SK-N-SH (cell line): ENCODE results near the gene NPHS2. TPM values are rescaled to one million over a fixed set of nuclear protein-coding genes. Genes with fewer than 3 reads are reported as not detected.

Experiments used
- CTCF ChIA-PET: fragments of 300-600, 350-600 bp; formaldehyde crosslinking; extraction: SDS; loops from one replicate; lab custom pipeline; 2021; lab: Yijun Ruan, JAX
- POLR2A ChIA-PET: fragments of 350-600 bp; sonication (Branson Sonifier 250); formaldehyde crosslinking; extraction: SDS; loops from one replicate; lab custom pipeline; 2020; ENCODE audit warnings: antibody characterized with exemption, inconsistent platforms; lab: Yijun Ruan, JAX
- DNase-seq: peaks from one replicate; pipeline ENCODE4 v3.0.0; 2012
- H2AFZ ChIP-seq: fragments of 200-600 bp; sonication (generic); 2 replicates; pipeline ENCODE4 v1.8.1; 2016; ENCODE audit warnings: antibody characterized with exemption, mild to moderate bottlenecking, low read depth
- H3F3A ChIP-seq: fragments of 200-600 bp; sonication (generic); replicated peaks from 2 replicates; pipeline ENCODE3; 2016; ENCODE audit warnings: antibody characterized with exemption, mild to moderate bottlenecking; ENCODE audit not compliant: insufficient read depth
- H3K27ac ChIP-seq, 2 experiments: fragments of 200-500 bp in 1 of 2; fragments of 200-600 bp in 1 of 2; sonication (Bioruptor generic) in 1 of 2; sonication (generic), shearing (Covaris generic) in 1 of 2; 2 replicates each; pipeline versions ENCODE4 v1.5.1 to v1.6.1; 2014 to 2016; ENCODE audit warnings: low read depth in 2 of 2, inconsistent platforms in 1 of 2, low read length in 1 of 2, mild to moderate bottlenecking in 1 of 2, mixed read lengths in 1 of 2
- H3K27me3 ChIP-seq: fragments of 200-600 bp; sonication (generic), shearing (Covaris generic); 2 replicates; pipeline ENCODE4 v1.6.1; 2016; ENCODE audit warnings: mixed run types; ENCODE audit not compliant: insufficient read depth
- H3K36me3 ChIP-seq, 2 experiments: fragments of 200-500 bp in 1 of 2; fragments of 200-600 bp in 1 of 2; sonication (Bioruptor generic) in 1 of 2; sonication (generic) in 1 of 2; replicated peaks in 1 of 2; 2 replicates each; pipeline versions ENCODE3 to v1.5.1; 2014 to 2016; ENCODE audit warnings: low read length in 1 of 2, mild to moderate bottlenecking in 1 of 2; ENCODE audit not compliant: insufficient read depth in 2 of 2, control insufficient read depth in 1 of 2
- H3K4me1 ChIP-seq, 2 experiments: fragments of 200-500 bp in 1 of 2; fragments of 200-600 bp in 1 of 2; sonication (Bioruptor generic) in 1 of 2; sonication (generic), shearing (Covaris generic) in 1 of 2; 2 replicates each; pipeline versions ENCODE4 v1.5.1 to v1.6.1; 2014 to 2016; ENCODE audit warnings: low read depth in 1 of 2, low read length in 1 of 2, mixed run types in 1 of 2; ENCODE audit not compliant: insufficient read depth in 2 of 2, control insufficient read depth in 1 of 2
- H3K4me2 ChIP-seq: fragments of 200-600 bp; sonication (generic), shearing (Covaris generic); 2 replicates; pipeline ENCODE4 v1.6.1; 2017; ENCODE audit warnings: mixed run types
- H3K4me3 ChIP-seq, 2 experiments: fragments of 200-500 bp in 1 of 2; fragments of 200-600 bp in 1 of 2; sonication (Bioruptor generic) in 1 of 2; sonication (generic), shearing (Covaris generic) in 1 of 2; 2 replicates each; pipeline versions ENCODE4 v1.5.1 to v1.8.1; 2014 to 2016; ENCODE audit warnings: low read depth in 2 of 2, inconsistent platforms in 1 of 2, low read length in 1 of 2, mild to moderate bottlenecking in 1 of 2, mixed read lengths in 1 of 2, moderate library complexity in 1 of 2
- H3K79me2 ChIP-seq: fragments of 200-600 bp; sonication (generic); 2 replicates; pipeline ENCODE4 v1.8.1; 2017; ENCODE audit warnings: mild to moderate bottlenecking; ENCODE audit not compliant: insufficient read depth
- H3K9ac ChIP-seq: fragments of 200-600 bp; sonication (generic); 2 replicates; pipeline ENCODE4 v1.6.1; 2017; ENCODE audit warnings: mixed run types
- H3K9me2 ChIP-seq: fragments of 200-600 bp; sonication (generic); 2 replicates; pipeline ENCODE4 v1.6.1; 2017; ENCODE audit warnings: mixed run types
- H3K9me3 ChIP-seq: fragments of 200-600 bp; sonication (generic); 2 replicates; pipeline ENCODE4 v1.6.1; 2017; ENCODE audit warnings: mixed run types, mild to moderate bottlenecking, moderate library complexity
- H4K20me1 ChIP-seq: fragments of 200-600 bp; sonication (generic); 2 replicates; pipeline ENCODE4 v1.6.1; 2017; ENCODE audit warnings: mild to moderate bottlenecking, mixed run types; ENCODE audit not compliant: insufficient read depth
- CHD2 ChIP-seq: fragments of 150-350 bp; IDR thresholded peaks from 2 replicates; pipeline ENCODE4 v1.6.1; 2018; ENCODE audit warnings: low read length; ENCODE audit not compliant: partially characterized antibody
- ELF1 ChIP-seq: IDR thresholded peaks from 2 replicates; pipeline ENCODE4 v1.4.0; 2012
- FOXJ3 ChIP-seq: sonication (generic); formaldehyde crosslinking; IDR thresholded peaks from 2 replicates; pipeline ENCODE4 v1.5.1; 2020; ENCODE audit warnings: mild to moderate bottlenecking, missing genetic modification reagents
- GABPA ChIP-seq: IDR thresholded peaks from 2 replicates; pipeline ENCODE4 v1.4.0; 2012; ENCODE audit warnings: low read depth, mild to moderate bottlenecking
- GATA2 ChIP-seq: sonication (generic); formaldehyde crosslinking; IDR thresholded peaks from 2 replicates; pipeline ENCODE4 v1.5.0; 2020; ENCODE audit warnings: mild to moderate bottlenecking, missing genetic modification reagents
- JUND ChIP-seq: IDR thresholded peaks from 2 replicates; pipeline ENCODE4 v1.4.0; 2012
- MEF2A ChIP-seq: IDR thresholded peaks from 2 replicates; pipeline ENCODE4 v1.4.0; 2012; ENCODE audit warnings: low read depth, borderline replicate concordance
- MXI1 ChIP-seq: IDR thresholded peaks from 2 replicates; pipeline ENCODE4 v1.6.1; 2012; ENCODE audit warnings: mild to moderate bottlenecking, low read depth, low read length, improper control_type of control experiment
- NRF1 ChIP-seq: IDR thresholded peaks from 2 replicates; pipeline ENCODE4 v1.6.1; 2012; ENCODE audit warnings: low read depth, mild to moderate bottlenecking, low read length
- RAD21 ChIP-seq: IDR thresholded peaks from 2 replicates; pipeline ENCODE4 v1.6.1; 2012; ENCODE audit warnings: mild to moderate bottlenecking, low read length
- RXRA ChIP-seq: IDR thresholded peaks from 2 replicates; pipeline ENCODE4 v1.4.0; 2012; ENCODE audit warnings: low read depth, mild to moderate bottlenecking, borderline replicate concordance
- SMC3 ChIP-seq: IDR thresholded peaks from 2 replicates; pipeline ENCODE4 v1.6.1; 2012; ENCODE audit warnings: low read depth, low read length, improper control_type of control experiment
- TCF12 ChIP-seq: IDR thresholded peaks from 2 replicates; pipeline ENCODE4 v1.4.0; 2012
- TEAD4 ChIP-seq: IDR thresholded peaks from 2 replicates; pipeline ENCODE4 v1.4.0; 2012; ENCODE audit warnings: mild to moderate bottlenecking, borderline replicate concordance; ENCODE audit not compliant: insufficient read depth
- YY1 ChIP-seq: IDR thresholded peaks from 2 replicates; pipeline ENCODE4 v1.4.0; 2012; ENCODE audit warnings: low read depth, mild to moderate bottlenecking
- WGBS: methylation state at CpG from one replicate; pipeline ENCODE4 v1.1.6; 2017; ENCODE audit warnings: low lambda C conversion rate; 5-methylcytosine and 5-hydroxymethylcytosine counted together
- polyA plus RNA-seq, 3 experiments: library from polyadenylated mRNA; depleted of rRNA; stranded (reverse); fragments of >200 nt; gene quantifications; 2 replicates each; pipeline ENCODE4 v1.2.3, GENCODE V29; 2012
- TF ChIP-seq, protein P1 (sequence below): IDR thresholded peaks from 2 replicates; pipeline ENCODE4 v1.6.1; 2012; ENCODE audit warnings: mild to moderate bottlenecking, low read depth, low read length, moderate library complexity
- TF ChIP-seq, protein P2 (sequence below): IDR thresholded peaks from 2 replicates; pipeline ENCODE4; 2012
- TF ChIP-seq, protein P3 (sequence below): fragments of 150-350 bp; IDR thresholded peaks from 2 replicates; pipeline ENCODE4 v1.6.1; 2016; ENCODE audit warnings: mild to moderate bottlenecking, low read depth, low read length
- TF ChIP-seq, protein P4 (sequence below): IDR thresholded peaks from 2 replicates; pipeline ENCODE4 v1.4.0; 2012; ENCODE audit warnings: low read depth, borderline replicate concordance
- TF ChIP-seq, protein P5 (sequence below): fragments of 200-600 bp; sonication (generic); IDR thresholded peaks from 2 replicates; pipeline ENCODE4 v1.6.1; 2017; ENCODE audit warnings: antibody characterized with exemption, mild to moderate bottlenecking, moderate library complexity

The NPHS2 gene
- polyA plus RNA-seq, 1 of the 3 experiments (the other 2 are of a cell fraction), result not detected

DNA sequence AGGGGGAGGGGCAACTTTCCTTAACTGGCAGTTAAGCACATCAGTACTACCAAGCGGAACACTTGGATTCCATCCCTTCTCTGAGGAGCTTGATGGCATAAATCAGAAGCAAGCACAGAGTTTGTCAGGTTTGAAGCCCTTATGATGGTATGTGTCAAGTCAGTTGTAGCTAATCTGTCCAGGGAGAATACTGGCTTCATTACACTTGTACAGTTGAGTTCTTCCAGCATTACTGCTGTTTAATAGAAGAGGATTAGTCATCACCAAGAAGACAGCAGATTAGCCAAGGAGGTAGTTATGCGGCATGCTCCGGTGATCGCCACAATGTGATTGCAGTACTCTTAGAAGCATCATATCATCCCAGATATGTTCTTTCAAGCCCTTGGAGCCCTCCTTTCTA lies 13.8 kb upstream of the NPHS2 start (continued):
- TF ChIP-seq, protein P1, sequence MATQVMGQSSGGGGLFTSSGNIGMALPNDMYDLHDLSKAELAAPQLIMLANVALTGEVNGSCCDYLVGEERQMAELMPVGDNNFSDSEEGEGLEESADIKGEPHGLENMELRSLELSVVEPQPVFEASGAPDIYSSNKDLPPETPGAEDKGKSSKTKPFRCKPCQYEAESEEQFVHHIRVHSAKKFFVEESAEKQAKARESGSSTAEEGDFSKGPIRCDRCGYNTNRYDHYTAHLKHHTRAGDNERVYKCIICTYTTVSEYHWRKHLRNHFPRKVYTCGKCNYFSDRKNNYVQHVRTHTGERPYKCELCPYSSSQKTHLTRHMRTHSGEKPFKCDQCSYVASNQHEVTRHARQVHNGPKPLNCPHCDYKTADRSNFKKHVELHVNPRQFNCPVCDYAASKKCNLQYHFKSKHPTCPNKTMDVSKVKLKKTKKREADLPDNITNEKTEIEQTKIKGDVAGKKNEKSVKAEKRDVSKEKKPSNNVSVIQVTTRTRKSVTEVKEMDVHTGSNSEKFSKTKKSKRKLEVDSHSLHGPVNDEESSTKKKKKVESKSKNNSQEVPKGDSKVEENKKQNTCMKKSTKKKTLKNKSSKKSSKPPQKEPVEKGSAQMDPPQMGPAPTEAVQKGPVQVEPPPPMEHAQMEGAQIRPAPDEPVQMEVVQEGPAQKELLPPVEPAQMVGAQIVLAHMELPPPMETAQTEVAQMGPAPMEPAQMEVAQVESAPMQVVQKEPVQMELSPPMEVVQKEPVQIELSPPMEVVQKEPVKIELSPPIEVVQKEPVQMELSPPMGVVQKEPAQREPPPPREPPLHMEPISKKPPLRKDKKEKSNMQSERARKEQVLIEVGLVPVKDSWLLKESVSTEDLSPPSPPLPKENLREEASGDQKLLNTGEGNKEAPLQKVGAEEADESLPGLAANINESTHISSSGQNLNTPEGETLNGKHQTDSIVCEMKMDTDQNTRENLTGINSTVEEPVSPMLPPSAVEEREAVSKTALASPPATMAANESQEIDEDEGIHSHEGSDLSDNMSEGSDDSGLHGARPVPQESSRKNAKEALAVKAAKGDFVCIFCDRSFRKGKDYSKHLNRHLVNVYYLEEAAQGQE, result no peak
- no peak for TF ChIP-seq JUND
- no peak for TF ChIP-seq ELF1
- no peak for TF ChIP-seq YY1

DNA sequence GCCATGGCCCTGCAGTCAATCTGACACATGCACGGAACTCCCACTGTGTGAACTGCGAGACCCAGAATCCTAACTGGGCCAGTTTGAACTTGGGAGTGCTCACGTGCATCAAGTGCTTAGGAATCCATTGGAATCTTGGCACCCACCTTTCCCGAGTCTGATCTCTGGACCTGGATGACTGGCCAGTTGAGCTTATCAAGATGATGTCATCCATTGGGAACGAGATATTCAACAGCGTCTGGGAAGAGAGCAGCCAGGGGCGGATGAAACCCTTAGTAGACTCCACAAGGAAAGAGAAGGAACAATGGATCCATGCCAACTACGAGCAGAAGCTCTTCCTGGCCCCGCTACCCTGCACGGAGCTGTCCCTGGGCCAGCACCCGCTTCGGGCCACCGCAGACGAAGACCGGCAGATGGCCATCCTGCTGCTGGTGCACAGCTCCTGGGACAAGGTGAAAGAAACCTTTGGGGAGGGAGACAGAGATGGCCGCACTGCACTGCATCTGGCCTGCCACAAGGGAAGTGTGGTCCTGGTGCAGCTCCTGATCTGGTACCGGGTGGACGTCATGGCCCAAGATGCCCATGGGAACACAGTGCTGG lies 12.8 kb upstream of the NPHS2 start:
- H2AFZ ChIP-seq, result no peak overlapping the region
- no peaks in the 10 kb centered on the region for H3K36me3 ChIP-seq
- 81% methylated on average over 10 of the region's 18 CpGs for WGBS
- no peak overlapping the region for H3K27ac ChIP-seq
- no peaks in the 10 kb centered on the region for H3K9me2 ChIP-seq
- ChIA-PET CTCF (interaction anchor here (1.2 kb wide), 1 partner anchor 11 kb away, joined by 4 read pairs; no protein-coding TSS in a partner anchor), POLR2A (no interaction called here)
- H4K20me1 ChIP-seq, result no peaks in the 10 kb centered on the region
- H3K9me3 ChIP-seq, result no peaks in the 10 kb centered on the region
- H3K9ac ChIP-seq, result no peak overlapping the region
- no peaks in the 10 kb centered on the region; a peak in 2 of 4 replicates for H3K4me1 ChIP-seq
- no peaks in the 10 kb centered on the region for H3F3A ChIP-seq
- H3K4me3 ChIP-seq, result no peak overlapping the region
- H3K27me3 ChIP-seq, result no peaks in the 10 kb centered on the region; the same call in 1 of the 2 replicates
- H3K79me2 ChIP-seq, result no peaks in the 10 kb centered on the region
- H3K4me2 ChIP-seq, result no peak overlapping the region
- TF ChIP-seq GATA2 (no peak), TEAD4 (no peak), FOXJ3 (CRISPR knock-in tag) (no peak), GABPA (no peak), RAD21 (no peak), TCF12 (no peak), RXRA (no peak), MEF2A (no peak), YY1 (no peak), NRF1 (no peak), CHD2 (no peak), MXI1 (no peak), SMC3 (no peak)
- TF ChIP-seq, protein P2, sequence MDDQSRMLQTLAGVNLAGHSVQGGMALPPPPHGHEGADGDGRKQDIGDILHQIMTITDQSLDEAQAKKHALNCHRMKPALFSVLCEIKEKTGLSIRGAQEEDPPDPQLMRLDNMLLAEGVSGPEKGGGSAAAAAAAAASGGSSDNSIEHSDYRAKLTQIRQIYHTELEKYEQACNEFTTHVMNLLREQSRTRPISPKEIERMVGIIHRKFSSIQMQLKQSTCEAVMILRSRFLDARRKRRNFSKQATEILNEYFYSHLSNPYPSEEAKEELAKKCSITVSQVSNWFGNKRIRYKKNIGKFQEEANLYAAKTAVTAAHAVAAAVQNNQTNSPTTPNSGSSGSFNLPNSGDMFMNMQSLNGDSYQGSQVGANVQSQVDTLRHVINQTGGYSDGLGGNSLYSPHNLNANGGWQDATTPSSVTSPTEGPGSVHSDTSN, result no peak
- TF ChIP-seq, protein P3, sequence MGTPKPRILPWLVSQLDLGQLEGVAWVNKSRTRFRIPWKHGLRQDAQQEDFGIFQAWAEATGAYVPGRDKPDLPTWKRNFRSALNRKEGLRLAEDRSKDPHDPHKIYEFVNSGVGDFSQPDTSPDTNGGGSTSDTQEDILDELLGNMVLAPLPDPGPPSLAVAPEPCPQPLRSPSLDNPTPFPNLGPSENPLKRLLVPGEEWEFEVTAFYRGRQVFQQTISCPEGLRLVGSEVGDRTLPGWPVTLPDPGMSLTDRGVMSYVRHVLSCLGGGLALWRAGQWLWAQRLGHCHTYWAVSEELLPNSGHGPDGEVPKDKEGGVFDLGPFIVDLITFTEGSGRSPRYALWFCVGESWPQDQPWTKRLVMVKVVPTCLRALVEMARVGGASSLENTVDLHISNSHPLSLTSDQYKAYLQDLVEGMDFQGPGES, result no peak
- TF ChIP-seq, protein P4, sequence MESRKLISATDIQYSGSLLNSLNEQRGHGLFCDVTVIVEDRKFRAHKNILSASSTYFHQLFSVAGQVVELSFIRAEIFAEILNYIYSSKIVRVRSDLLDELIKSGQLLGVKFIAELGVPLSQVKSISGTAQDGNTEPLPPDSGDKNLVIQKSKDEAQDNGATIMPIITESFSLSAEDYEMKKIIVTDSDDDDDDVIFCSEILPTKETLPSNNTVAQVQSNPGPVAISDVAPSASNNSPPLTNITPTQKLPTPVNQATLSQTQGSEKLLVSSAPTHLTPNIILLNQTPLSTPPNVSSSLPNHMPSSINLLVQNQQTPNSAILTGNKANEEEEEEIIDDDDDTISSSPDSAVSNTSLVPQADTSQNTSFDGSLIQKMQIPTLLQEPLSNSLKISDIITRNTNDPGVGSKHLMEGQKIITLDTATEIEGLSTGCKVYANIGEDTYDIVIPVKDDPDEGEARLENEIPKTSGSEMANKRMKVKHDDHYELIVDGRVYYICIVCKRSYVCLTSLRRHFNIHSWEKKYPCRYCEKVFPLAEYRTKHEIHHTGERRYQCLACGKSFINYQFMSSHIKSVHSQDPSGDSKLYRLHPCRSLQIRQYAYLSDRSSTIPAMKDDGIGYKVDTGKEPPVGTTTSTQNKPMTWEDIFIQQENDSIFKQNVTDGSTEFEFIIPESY, result no peak
- TF ChIP-seq, protein P5, sequence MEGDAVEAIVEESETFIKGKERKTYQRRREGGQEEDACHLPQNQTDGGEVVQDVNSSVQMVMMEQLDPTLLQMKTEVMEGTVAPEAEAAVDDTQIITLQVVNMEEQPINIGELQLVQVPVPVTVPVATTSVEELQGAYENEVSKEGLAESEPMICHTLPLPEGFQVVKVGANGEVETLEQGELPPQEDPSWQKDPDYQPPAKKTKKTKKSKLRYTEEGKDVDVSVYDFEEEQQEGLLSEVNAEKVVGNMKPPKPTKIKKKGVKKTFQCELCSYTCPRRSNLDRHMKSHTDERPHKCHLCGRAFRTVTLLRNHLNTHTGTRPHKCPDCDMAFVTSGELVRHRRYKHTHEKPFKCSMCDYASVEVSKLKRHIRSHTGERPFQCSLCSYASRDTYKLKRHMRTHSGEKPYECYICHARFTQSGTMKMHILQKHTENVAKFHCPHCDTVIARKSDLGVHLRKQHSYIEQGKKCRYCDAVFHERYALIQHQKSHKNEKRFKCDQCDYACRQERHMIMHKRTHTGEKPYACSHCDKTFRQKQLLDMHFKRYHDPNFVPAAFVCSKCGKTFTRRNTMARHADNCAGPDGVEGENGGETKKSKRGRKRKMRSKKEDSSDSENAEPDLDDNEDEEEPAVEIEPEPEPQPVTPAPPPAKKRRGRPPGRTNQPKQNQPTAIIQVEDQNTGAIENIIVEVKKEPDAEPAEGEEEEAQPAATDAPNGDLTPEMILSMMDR, result no peak
- TF ChIP-seq, all 33 proteins: peak for 0
- no peak for DNase-seq
